Measurements from ENCODE around the gene SDCBP2.

SDCBP2 gene

DNA sequence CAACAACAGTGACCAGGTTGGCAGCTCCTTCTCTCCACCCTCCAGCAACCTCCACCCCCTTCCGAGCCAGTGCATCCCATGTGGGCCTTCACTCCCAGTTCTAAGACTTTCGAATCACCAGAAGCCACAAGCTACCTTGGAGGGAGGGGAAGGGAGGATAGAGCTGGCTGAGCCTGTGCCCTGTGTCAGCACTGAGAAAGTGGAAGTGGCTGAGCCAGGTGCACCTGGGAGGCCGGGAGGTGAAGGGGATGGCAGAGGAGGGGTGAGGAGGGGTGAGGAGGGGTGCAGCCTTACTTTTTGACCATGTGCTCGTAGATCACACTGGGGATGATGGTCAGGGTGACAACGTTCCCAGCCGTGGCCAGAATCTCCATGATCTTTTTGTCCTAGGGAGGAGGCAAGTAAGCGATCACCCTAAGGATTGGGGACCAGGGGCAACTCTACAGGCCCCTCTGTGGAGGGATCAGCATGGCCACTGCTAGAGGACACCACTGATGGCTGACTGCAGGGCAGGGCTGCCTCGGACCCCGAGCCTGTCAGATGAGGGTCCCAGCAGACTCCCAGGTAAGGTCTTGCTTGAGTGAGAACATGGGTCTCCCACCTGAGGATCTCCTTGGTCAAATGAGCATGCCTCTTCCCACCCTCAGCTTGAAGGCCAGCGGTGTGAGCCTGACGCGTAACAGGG, 18.3 kb downstream of the SDCBP2 start:
- DNase-seq: no peak

DNA sequence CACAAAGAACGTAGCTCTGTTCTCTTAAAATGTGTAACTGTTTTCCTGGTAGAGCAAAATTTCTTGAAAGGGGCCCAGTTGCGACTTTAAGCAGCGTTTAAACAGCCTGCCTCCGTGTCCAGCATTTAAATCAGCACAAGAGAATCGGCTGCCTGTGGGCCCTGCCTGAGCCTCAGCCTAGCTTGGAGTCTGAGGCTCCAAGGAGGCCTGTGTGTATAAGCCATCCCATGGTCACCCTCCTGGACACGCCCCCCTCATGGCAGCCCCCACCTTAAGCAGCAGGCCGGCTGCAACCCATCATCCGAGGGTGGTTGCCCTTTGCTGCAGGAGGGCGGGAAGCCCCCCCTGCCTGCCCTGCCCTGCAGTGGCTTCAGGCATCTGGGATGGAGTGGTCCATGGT, 18.9 kb downstream of the SDCBP2 start:
- DNase-seq: no peak

DNA sequence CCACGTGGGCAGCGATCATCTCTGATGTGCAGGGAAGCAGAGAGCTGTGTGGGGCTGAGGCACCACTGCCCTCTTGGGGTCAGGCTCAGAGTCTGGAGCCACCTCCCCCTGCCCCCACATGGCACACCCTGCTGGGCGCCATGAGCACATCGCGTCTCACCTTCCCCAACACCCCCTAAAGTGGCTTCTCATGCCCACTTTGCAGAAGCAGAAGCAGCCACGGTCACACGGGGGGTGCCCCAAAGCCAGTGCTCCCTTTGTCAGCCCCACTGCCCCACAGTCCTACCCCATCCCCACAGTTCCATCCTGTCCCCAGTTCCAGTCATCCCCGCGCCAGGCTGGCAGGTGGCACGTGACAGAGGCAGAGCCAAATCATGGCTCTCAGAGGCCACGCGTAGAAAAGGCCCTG, 19.5 kb downstream of the SDCBP2 start:
- no peak for DNase-seq

DNA sequence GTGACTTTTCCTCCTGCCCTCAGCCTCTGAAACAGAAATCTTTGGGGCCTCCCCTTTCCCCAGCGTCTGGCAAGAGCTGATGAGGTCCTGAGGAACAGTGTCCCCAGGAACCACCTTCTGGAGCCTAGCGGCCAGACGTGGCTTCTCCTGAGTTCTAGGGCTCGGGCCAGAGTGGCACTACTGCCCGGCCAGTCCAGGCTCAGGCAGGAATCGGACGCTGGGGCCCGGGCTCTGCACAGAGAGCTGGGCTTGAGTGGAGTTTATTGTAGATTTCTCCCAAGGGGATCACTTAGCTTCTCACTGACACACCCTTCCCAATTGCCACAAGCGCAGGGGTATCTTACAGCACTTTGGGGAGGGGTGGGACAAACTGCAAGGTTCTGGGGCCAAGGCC, 20.2 kb downstream of the SDCBP2 start:
- DNase-seq: no peak

DNA sequence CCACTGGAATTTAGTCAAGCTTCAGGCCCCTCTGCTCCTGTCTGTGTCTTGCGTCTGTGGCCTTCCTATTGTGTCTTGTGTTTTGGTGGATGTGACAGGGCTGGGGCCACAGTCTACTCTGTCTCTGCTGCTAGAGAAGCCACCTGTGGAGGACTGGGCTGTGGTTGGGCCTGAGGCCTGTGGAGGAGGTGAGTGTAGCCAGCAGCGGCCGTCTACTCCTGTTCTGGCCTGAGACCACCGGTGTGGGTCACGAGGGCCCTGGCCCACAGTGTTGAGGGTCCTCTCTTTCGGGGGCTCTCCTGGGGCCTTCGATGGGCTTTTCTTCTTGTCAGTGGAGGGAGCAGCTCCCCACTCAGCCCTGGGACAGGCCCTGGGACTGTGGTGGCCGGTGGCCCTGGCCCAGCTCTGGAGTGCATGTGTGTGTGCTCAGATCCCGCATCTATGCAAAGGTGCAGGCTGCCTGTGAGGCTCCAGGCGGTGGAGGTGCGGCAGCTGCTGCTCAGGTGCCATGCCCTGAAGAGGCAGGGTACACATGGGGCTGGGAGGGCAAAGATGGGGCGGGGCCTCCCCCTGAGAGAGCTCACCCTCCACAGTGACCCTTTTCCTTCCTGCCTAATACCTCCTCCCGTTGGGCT, 20.8 kb downstream of the SDCBP2 start:
- DNase-seq: no peak

DNA sequence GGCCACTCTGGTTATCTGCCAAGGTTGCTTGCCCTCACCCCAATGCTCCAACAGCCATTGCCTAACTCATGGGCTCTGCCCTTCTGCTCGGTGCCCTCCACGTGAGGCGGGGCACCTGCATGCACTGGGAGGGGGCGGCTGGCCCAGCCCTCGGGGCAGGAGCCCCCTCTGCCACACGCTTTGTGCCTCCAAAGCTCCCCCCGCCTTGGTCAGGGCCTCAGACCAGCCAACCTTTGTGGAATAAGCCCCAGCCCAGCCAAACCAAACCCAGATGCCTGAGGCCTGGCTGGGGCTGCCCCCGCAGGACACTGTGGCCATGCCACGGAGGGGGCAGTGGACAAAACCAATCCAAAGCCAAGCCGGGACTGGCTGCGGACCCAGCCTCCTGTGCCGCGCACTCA, 21.4 kb downstream of the SDCBP2 start:
- no peak for DNase-seq

DNA sequence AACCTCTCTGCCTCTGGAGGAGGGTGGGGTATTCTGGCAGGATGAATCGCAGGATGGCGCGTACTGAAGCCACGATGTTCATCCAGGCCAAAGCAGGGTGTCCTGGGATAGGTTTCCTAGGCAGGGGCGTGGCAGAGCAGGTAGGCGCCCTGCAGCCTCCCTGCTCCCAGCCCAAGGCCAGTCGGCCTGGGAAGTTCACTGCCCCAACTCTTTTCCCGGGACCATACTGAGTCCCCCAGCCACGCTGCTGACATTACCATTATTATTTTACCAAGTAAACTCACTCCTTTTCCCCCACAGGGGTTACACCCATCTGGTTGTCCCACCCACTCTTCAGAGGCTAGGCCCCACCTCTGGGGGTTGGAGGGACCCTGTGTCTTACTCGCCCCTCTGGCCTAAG, 21.8 kb downstream of the SDCBP2 start:
- DNase-seq: no peak

DNA sequence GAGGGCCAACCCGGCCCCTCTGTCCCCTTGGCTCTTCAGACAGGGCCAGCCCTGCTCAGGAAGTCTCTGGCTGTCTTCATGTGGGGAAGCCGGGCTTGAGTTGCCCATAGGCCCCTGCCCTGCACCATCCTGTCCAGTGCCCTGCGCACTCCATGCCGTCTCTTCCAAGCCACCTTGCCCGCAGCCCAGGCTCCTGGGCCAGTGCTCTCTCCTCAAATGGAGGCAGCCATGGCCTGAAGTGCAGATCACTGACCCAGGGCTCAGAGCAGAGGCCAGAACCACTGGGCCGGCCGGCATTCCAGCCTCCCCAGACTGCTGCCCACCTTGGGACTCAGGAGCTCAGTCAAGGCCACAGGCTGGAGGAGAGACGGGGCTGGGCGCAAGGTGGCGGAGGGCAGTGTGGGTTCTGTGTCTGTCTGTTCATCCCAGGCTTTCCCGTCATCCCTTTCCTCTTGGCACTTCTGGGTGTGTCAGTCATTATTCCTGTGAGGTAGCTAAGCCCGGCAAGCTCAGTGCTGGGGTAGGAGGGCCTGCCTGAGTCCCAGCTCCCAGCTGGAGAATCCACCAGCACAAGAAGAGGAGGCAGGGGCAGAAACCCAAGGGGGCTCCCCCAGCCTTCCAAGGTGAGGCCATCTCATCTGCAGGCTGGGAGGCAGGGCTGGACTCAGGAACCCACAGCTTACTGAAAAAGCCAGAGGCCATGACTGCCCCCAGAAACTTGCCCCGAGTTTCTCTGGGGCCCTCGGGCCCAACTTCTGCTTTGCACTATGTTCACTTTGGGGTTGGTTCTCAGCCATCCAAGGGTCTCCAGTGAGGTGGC, 22.4 kb downstream of the SDCBP2 start:
- DNase-seq: no peak

DNA sequence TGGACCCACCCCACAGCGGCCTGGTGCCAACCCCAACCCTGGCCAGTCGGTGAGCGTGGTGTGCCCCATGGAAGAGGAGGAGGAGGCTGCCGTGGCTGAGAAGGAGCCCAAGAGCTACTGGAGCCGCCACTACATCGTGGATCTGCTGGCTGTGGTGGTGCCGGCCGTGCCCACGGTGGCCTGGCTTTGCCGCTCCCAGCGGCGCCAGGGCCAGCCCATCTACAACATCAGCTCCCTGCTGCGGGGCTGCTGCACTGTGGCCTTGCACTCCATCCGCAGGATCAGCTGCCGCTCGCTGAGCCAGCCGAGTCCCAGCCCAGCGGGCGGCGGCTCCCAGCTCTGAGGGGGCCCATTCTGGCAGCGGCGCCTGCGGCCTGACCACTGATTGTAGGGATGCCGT, 23.2 kb downstream of the SDCBP2 start:
- no peak for DNase-seq

DNA sequence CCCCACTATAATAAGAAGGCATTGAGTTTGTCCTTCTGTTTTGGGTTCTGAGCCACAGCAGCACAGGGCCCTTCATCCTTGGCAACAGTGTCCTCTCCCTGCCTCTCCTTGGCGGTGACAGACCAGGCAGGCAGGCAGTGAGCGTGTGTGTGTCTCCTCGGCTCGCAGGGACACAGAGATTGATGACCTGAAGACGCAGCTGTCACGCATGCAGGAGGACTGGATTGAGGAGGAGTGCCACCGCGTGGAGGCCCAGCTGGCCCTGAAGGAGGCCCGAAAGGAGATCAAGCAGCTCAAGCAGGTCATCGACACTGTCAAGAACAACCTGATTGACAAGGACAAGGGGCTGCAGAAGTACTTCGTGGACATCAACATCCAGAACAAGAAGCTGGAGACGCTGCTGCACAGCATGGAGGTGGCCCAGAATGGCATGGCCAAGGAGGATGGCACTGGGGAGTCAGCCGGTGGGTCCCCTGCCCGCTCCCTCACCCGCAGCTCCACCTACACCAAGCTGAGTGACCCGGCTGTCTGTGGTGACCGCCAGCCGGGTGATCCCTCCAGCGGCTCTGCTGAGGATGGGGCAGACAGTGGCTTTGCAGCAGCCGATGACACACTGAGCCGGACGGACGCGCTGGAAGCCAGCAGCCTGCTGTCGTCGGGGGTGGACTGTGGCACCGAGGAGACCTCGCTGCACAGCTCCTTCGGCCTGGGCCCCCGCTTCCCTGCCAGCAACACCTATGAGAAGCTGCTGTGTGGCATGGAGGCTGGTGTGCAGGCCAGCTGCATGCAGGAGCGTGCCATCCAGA, 24.0 kb downstream of the SDCBP2 start:
- DNase-seq: no peak

DNA sequence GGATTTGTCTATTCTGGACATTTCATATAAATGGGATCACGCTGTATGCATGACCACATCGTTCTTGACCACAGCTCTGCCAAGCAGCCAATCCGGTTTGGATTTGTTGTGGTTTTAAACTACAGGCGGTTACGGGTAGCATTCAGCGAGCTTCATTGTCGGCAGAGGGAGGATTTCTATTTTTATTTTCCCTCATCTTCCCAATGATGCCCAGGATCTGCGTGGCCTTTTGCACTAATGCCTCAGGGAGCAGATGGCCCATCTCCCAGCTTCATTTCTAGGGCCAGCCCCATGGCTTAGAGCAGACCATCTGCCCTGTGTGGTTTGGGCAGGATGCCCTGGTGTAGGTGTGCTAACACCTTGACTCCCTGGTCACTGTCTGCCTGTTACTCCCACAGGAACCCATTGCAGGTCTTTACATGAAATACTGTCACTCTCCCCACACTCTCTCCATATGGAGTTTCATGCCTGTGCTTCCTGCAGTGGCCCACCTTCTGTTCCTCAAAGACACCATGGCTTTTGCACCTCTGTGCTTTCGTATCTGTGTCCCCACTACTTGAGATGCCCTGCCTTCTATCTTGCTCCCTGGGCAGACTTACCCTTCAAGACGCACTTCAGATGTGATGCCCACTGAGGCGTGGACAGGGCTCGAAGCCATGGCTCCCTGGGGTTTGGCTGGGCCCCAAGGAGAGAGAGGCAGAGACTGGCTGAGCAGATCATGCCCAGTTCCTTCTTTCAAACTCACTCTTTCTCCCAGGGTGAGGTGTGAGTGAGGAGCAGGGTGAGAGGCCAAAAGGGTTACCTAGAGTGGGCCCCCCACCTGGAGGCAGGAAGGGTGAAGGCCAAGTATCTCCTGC, 26.0 kb downstream of the SDCBP2 start:
- DNase-seq: peak; percentile 28

DNA sequence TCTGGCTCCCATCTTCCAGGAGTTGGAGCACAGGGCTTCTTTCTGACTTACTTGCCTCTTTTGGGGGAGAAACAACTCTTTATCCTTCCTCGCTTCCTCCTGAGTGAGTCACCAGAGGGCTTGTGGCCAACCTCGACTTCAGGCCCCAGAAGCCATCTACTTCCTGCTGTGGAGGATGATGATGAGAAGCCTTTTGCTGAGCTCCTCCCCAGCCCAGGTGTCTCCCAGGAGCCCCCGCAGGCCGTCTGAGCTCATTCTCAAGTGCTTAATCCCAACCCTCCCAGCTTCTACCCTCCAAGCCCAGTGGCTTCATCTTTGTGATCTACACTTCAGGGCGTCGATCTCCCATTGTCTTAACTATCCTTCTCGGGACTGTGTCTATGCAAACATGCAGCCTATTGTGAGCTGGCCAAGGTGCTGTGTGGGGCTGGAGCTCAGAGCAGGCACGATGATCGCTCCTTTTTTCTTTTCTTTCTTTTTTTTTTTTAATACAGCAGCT, 27.9 kb downstream of the SDCBP2 start:
- peak; percentile 82 for DNase-seq

DNA sequence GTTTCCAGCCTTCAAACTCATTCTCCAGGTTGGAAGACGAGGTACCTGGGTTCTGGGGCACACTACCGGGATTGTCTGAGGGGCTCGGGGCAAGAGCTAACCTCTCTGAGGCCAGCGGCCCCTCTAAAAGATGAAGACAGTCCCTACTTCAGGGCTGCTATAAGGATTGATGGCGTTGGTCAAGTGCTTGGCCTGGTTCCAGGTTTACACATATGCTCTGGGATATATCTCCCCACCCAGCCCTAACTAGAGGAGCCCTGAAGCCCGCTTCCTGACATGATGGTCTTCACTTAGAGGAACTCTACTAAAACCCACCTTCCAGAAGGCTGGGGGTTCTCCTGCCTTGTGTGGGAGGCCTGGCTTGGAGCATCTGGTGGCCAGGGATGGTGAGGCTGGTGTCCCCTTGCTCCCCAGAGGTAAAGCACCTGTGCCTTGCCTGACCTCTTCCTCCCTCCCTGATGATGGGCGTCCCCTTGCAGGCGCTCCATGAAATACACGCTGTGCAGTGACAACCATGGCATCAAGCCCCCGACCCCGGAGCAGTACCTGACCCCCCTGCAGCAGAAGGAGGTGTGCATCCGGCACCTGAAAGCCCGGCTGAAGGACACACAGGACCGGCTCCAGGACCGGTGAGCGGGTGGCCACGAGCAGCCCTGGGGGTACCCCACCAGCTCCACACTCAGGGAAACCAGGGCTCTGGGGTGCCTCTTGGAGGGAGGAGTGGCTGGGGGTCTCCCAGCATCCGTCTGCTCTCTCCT, 28.7 kb downstream of the SDCBP2 start:
- DNase-seq: no peak

DNA sequence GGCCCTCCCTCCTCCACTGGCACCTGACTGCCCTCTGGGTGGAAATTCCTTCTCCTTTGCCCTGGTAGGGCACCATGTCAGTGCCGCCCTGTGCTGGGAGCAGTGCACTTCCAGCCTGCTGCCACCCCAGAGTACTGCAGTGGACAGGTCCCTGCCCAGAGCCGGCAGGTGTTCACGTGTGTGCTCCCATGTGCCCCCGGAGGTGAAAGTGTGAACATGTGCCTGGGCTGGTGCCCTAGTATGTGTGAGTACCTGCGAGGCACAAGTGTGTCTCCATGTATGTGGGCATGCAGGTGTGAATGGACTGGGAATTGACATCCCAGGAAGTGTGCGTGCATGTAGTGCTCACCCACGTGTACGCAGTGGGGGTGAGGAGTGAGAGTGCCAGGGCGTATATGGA, 29.4 kb downstream of the SDCBP2 start:
- DNase-seq: peak; percentile 45

DNA sequence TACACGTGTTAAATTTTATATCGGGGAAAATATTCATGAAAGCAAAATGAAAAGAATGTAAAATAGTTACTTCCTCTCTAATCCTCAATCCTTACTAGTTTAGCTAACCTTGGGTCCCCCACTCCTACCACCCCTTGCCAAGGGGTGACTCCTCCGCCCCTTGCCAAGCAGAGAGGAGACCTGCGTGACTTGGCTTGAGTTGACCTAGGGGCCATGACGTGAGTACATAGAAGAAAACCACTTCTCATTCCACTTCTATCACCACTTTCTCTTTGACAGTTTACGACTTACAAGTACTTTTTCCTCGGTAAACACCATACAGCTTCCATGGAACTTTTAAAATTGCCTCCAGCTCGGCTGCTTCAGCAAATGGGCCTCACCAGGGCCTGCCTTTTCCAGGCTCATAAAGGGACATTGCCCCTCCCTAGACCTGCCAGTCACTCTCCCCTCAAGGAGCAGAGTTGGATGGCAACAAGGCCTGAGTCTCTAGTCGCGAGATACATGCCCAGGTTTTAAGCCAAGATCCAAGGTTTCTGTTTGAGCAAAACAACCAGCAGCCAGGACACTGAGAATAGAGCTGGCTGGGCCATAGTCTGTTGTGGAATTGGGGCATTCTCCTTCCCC, 29.9 kb downstream of the SDCBP2 start:
- no peak for DNase-seq

DNA sequence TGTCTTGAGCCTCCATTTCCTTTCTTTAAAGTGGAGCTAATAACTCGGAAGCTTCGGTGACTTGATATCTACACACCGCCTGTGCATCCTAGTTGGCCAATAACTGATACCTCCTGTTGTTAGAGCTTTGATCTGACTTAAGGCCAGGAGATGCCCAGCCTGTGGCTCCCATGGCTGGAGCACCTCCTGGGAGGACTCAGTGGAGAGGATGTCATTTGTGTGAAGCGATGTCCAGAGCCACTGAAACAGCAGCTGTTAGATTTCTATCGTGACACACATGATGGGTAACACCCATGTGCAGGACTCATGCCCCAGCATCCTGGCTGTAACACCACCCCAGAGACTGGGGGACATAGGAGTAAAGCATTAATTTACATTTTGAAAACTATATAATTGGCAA, 30.8 kb downstream of the SDCBP2 start:
- DNase-seq: no peak

DNA sequence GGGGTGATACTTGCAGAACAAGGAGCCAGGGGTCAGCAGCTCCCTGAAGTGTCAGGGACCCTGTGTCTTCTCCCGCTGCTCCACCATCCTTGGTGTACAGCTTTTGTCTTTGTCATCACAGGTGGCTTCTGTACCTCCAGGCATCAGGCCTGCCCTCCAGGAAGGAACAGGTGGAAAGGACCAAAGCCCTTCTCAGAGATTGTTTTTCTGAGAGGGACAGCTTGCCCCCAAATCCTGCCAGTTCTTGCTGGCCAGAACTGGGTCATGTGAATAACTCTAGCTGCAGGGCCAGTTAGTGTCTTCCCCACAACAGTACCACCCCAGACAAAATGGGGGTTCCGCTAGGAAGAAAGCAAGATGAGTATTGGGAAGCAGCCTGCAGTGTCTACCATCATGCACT, 31.5 kb downstream of the SDCBP2 start:
- no peak for DNase-seq

DNA sequence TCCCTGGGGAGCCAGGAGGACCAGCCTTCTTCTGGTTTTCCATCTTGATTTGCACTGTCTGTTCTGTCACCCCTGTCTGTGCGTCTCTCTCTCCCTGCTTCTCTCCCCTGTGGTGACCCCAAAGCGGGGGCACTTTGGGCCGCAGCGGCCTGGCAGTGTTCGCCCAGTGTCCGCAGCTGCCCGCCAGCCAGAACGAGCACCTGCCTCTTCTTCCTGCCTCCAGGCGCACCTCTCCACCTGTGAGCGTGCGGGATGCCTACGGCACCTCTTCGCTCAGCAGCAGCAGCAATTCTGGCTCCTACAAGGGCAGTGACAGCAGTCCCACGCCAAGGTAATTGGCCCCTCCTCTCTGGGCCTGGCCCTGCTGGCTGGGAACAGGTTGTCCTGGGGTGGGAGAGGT, 32.0 kb downstream of the SDCBP2 start:
- DNase-seq: no peak

DNA sequence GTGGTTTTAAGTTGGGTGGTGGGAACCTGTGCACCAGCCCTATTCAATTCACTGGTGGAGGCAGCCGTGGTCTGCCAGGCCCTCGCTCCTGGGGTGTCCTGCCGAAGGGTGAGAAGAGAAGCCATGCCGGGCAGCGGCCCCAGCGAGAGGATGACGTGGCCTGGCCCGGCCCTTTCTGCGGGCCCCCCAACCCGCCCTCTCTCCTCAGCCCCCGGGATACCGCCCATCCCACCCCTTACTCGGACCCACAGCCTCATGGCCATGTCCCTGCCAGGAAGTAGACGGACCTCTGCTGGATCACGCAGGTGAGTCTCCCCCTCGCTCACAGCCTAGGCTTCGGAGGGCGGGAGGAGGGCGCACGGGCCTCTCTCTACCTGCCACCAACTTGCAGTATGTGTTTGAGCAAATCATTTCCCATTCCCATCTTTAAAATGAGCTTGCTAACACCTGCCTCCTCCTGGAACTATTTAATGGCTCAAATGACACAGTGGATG, 32.8 kb downstream of the SDCBP2 start:
- no peak for DNase-seq

DNA sequence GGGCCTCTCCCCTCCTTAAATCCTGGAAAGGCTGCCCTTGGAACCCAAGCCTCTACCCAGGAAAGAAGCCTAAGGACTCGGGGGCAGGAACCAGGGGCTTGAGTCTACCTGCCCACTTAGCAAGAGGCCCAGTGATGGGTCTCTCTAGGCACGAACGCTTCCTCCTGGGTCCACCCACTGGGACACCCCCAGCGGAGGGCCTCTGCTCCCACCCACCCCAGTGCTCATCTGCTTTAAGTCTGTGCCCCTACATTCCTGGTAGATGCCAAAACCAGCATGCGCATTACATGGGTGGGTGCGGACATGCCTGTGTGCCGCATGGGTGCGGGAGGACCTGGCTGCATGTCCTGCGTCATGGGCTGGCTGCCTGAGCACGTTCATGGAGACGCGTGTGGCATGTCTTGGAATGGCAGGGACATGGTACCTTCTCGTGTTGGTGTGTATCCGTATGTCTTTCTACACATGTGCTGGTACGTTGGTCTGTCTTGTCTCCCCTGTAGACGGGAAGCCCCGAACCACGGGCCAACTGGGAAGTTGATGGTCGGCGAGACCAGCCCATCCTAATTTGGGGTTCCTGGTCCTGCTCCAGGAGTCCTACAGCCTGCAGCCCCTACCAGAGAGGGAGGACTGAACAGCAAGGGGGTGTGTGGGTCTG, 33.5 kb downstream of the SDCBP2 start:
- no peak for DNase-seq
